A549 (cell line): Measurements from ENCODE around the gene MAGED1. TPM values are rescaled to one million over a fixed set of nuclear protein-coding genes. Genes with fewer than 3 reads are reported as not detected.

Source experiments
- ATAC-seq, 2 experiments: fragments of 200-7000 bp in 1 of 2; fragments of >200 bp in 1 of 2; cut with Nextera tagmentation in 1 of 2; cut with Tn5 transposase in 1 of 2; 3 replicates each; pipeline versions ENCODE4 v1.8.0 to v1.9.1; 2018 to 2020; ENCODE audit warnings: mild to moderate bottlenecking in 1 of 2, moderate library complexity in 1 of 2
- CTCF ChIA-PET: fragments of 300-600 bp; sonication (Branson Sonifier 250); formaldehyde crosslinking; extraction: SDS; loops from one replicate; lab custom pipeline; 2021; ENCODE audit warnings: antibody characterized with exemption, inconsistent platforms; lab: Yijun Ruan, JAX
- POLR2A ChIA-PET: fragments of 350-600 bp; formaldehyde crosslinking; extraction: SDS; loops from one replicate; lab custom pipeline; 2021; ENCODE audit warnings: antibody characterized with exemption, inconsistent platforms; lab: Yijun Ruan, JAX
- DNase-seq, 2 experiments: peaks; one replicate each; pipeline versions ENCODE4 v3.0.0 to v3.0.0-alpha.2; 2011 to 2016; ENCODE audit warnings: low read depth in 1 of 2, low spot score in 1 of 2
- FAIRE-seq: peaks from 2 replicates; lab custom pipeline; 2011; peaks lifted over from hg19 to GRCh38; lab: Jason Lieb, UNC
- H3K27ac ChIP-seq, 2 experiments: fragments of >200 bp; sonication (Bioruptor Twin); formaldehyde crosslinking; 3 replicates each; pipeline ENCODE4 v1.5.1; 2016 to 2017
- H3K4me1 ChIP-seq: fragments of >200 bp; sonication (Bioruptor Twin); formaldehyde crosslinking; 3 replicates; pipeline ENCODE4 v1.6.1; 2016
- H3K4me2 ChIP-seq: fragments of >200 bp; sonication (Bioruptor Twin); formaldehyde crosslinking; 3 replicates; pipeline ENCODE4 v1.6.1; 2016
- H3K4me3 ChIP-seq: fragments of >200 bp; sonication (Bioruptor Twin); formaldehyde crosslinking; 3 replicates; pipeline ENCODE4 v1.5.1; 2016
- H3K9me3 ChIP-seq: fragments of >200 bp; sonication (Bioruptor Twin); formaldehyde crosslinking; 3 replicates; pipeline ENCODE4 v1.6.1; 2016
- ATOH8 ChIP-seq: fragments of 250-450 bp; sonication (Bioruptor Pico); IDR thresholded peaks from 2 replicates; pipeline ENCODE4 v1.5.0; 2020; ENCODE audit warnings: low read depth, mild to moderate bottlenecking, moderate library complexity
- CBX2 ChIP-seq: fragments of 200-600 bp; sonication (generic); IDR thresholded peaks from 2 replicates; pipeline ENCODE4 v1.6.1; 2016; ENCODE audit warnings: low read depth, mild to moderate bottlenecking, borderline replicate concordance
- CBX8 ChIP-seq: fragments of 200-600 bp; sonication (generic); IDR thresholded peaks from 2 replicates; pipeline ENCODE4 v1.6.1; 2016
- CEBPB ChIP-seq, 2 experiments: fragments of >200 bp in 1 of 2; sonication (Bioruptor Twin) in 1 of 2; formaldehyde crosslinking in 1 of 2; IDR thresholded peaks; 2 replicates each; pipeline ENCODE4 v1.6.1; 2012 to 2016
- EHF ChIP-seq: fragments of 250-450 bp; sonication (Bioruptor Pico); IDR thresholded peaks from 2 replicates; pipeline ENCODE4 v1.5.0; 2020; ENCODE audit warnings: mild to moderate bottlenecking
- EP300 ChIP-seq, 2 experiments: fragments of >200 bp; sonication (Bioruptor Twin); formaldehyde crosslinking; IDR thresholded peaks; 2 replicates in 1 of 2; 3 replicates in 1 of 2; pipeline ENCODE4 v1.6.1; 2016 to 2017
- FOSL2 ChIP-seq, 2 experiments: fragments of 450-650 bp in 1 of 2; fragments of >200 bp in 1 of 2; sonication (Bioruptor Twin) in 1 of 2; formaldehyde crosslinking; IDR thresholded peaks; 2 replicates each; pipeline versions ENCODE4 v1.5.0 to v1.6.1; 2016 to 2020; ENCODE audit warnings: mild to moderate bottlenecking in 1 of 2, moderate library complexity in 1 of 2
- FOXS1 ChIP-seq: fragments of 250-450 bp; sonication (Bioruptor Pico); IDR thresholded peaks from 2 replicates; pipeline ENCODE4 v1.5.0; 2020; ENCODE audit warnings: mild to moderate bottlenecking, moderate library complexity
- GATA3 ChIP-seq: IDR thresholded peaks from 2 replicates; pipeline ENCODE4 v1.6.1; 2012; ENCODE audit warnings: borderline replicate concordance
- HDAC2 ChIP-seq: fragments of 200-600 bp; sonication (generic); IDR thresholded peaks from 2 replicates; pipeline ENCODE4 v1.6.1; 2016
- HEYL ChIP-seq: fragments of 250-450 bp; sonication (Bioruptor Pico); IDR thresholded peaks from 2 replicates; pipeline ENCODE4 v1.8.0; 2021; ENCODE audit warnings: mild to moderate bottlenecking, moderate library complexity
- HOXB5 ChIP-seq: fragments of 250-450 bp; sonication (Bioruptor Pico); IDR thresholded peaks from 2 replicates; pipeline ENCODE4 v1.5.0; 2020; ENCODE audit warnings: mild to moderate bottlenecking, moderate library complexity
- JUN ChIP-seq, 2 experiments: fragments of >200 bp; sonication (Bioruptor Twin); formaldehyde crosslinking; IDR thresholded peaks; 2 replicates in 1 of 2; 3 replicates in 1 of 2; pipeline ENCODE4 v1.6.1; 2016 to 2017
- JUNB ChIP-seq: fragments of >200 bp; sonication (Bioruptor Twin); formaldehyde crosslinking; IDR thresholded peaks from 2 replicates; pipeline ENCODE4 v1.6.1; 2016
- KDM1A ChIP-seq: fragments of 200-600 bp; sonication (generic); IDR thresholded peaks from 2 replicates; pipeline ENCODE4 v1.6.1; 2016; ENCODE audit warnings: low read depth, mild to moderate bottlenecking
- KDM5A ChIP-seq: fragments of 200-600 bp; sonication (generic); IDR thresholded peaks from 2 replicates; pipeline ENCODE4 v1.6.1; 2016; ENCODE audit warnings: antibody characterized with exemption, mild to moderate bottlenecking
- MAX ChIP-seq: IDR thresholded peaks from 2 replicates; pipeline ENCODE4 v1.6.1; 2012
- MAZ ChIP-seq: fragments of 150-350 bp; IDR thresholded peaks from 2 replicates; pipeline ENCODE4 v1.6.1; 2014; ENCODE audit warnings: antibody characterized with exemption, low read depth, low read length, borderline replicate concordance
- POLR2AphosphoS2 ChIP-seq: conservative IDR thresholded peaks from 2 replicates; pipeline ENCODE4 v1.6.1; 2012; ENCODE audit warnings: low read length, improper control_type of control experiment, inconsistent platforms
- RAD21 ChIP-seq, 2 experiments: fragments of >200 bp in 1 of 2; sonication (Bioruptor Twin) in 1 of 2; formaldehyde crosslinking in 1 of 2; IDR thresholded peaks in 1 of 2; conservative IDR thresholded peaks in 1 of 2; 2 replicates in 1 of 2; 3 replicates in 1 of 2; pipeline ENCODE4 v1.6.1; 2012 to 2018; ENCODE audit warnings: inconsistent platforms in 1 of 2
- RARB ChIP-seq: fragments of 250-450 bp; sonication (Bioruptor Pico); IDR thresholded peaks from 2 replicates; pipeline ENCODE4 v1.8.0; 2021; ENCODE audit warnings: mild to moderate bottlenecking, moderate library complexity
- RCOR1 ChIP-seq: fragments of 150-350 bp; IDR thresholded peaks from 2 replicates; pipeline ENCODE4 v1.6.1; 2014; ENCODE audit warnings: antibody characterized with exemption, low read length, low read depth
- RFX5 ChIP-seq: fragments of 450-650 bp; IDR thresholded peaks from 2 replicates; pipeline ENCODE4 v1.7.1; 2014; ENCODE audit warnings: antibody characterized with exemption, mild to moderate bottlenecking, moderate library complexity
- RNF2 ChIP-seq: fragments of 200-600 bp; sonication (generic); IDR thresholded peaks from 2 replicates; pipeline ENCODE4 v1.6.1; 2016; ENCODE audit warnings: low read depth, mild to moderate bottlenecking, antibody characterized with exemption, moderate library complexity, borderline replicate concordance
- SMC3 ChIP-seq: fragments of >200 bp; sonication (Bioruptor Twin); formaldehyde crosslinking; IDR thresholded peaks from 3 replicates; pipeline ENCODE4 v1.6.1; 2018; ENCODE audit warnings: inconsistent platforms
- SREBF2 ChIP-seq: fragments of 450-650 bp; IDR thresholded peaks from 2 replicates; pipeline ENCODE4 v1.6.1; 2014; ENCODE audit warnings: mild to moderate bottlenecking, moderate library complexity
- USF2 ChIP-seq: fragments of 450-650 bp; IDR thresholded peaks from 2 replicates; pipeline ENCODE4 v1.6.1; 2014; ENCODE audit warnings: antibody characterized with exemption
- WGBS: methylation state at CpG from one replicate; pipeline ENCODE4 v1.1.6; 2017; ENCODE audit errors: missing lambda C conversion rate; 5-methylcytosine and 5-hydroxymethylcytosine counted together
- polyA plus RNA-seq, 4 experiments: library from polyadenylated mRNA; depleted of rRNA in 3 of 4; stranded (reverse); fragments of >200 nt; fragmentation: RNase III in 1 of 4; extraction: RNeasy Plus Mini Kit Qiagen cat#74134 plus additional on column Dnase treatment in 1 of 4; gene quantifications; 2 replicates in 3 of 4; 3 replicates in 1 of 4; pipeline ENCODE4 v1.2.3, GENCODE V29; 2011 to 2017
- TF ChIP-seq, protein P1 (sequence below): fragments of >200 bp; sonication (Bioruptor Twin); formaldehyde crosslinking; IDR thresholded peaks from 2 replicates; pipeline ENCODE4 v1.6.1; 2016
- TF ChIP-seq, protein P2 (sequence below): IDR thresholded peaks from 2 replicates; pipeline ENCODE4 v1.6.1; 2012; ENCODE audit warnings: low read depth, borderline replicate concordance

The MAGED1 gene
- polyA plus RNA-seq, 2 of the 4 experiments (the other 2 are of a cell fraction): 79.5 to 85.7 TPM

- DNase-seq: no peak
- CTCF ChIA-PET: no interaction called here
- Histone ChIP-seq H3K27ac (no peak overlapping the region), H3K9me3 (peaks cover 18% of the 10 kb centered on the region; the same call in 2 of the 3 replicates), H3K4me1 (no peaks in the 10 kb centered on the region), H3K4me3 (no peak overlapping the region), H3K4me2 (no peak overlapping the region)
- ATAC-seq: no peak
- no peak for TF ChIP-seq RNF2
- no peak for TF ChIP-seq MAX
- TF ChIP-seq CBX8: no peak
- TF ChIP-seq CBX2: no peak
- no peak for TF ChIP-seq MAZ
- no peak for TF ChIP-seq HOXB5
- no peak for FAIRE-seq
- POLR2A ChIA-PET: no interaction called here
- 92% methylated on average over 1 of the region's 1 CpG for WGBS
Measured at GRCh38 chrX:51867626-51868025, 25.8 kb upstream of the MAGED1 start.

GRCh38 chrX:51870354-51870753 lies 23.1 kb upstream of the MAGED1 start:
- Histone ChIP-seq H3K9me3 (peaks cover 11% of the 10 kb centered on the region; the same call in 1 of the 3 replicates), H3K4me3 (no peak overlapping the region), H3K4me1 (no peaks in the 10 kb centered on the region), H3K4me2 (no peak overlapping the region), H3K27ac (no peak overlapping the region)
- FAIRE-seq: peak; percentile 83
- DNase-seq: no peak
- TF ChIP-seq RARB (CRISPR knock-in tag): no peak
- TF ChIP-seq EHF: no peak
- TF ChIP-seq USF2: no peak
- no peak for TF ChIP-seq SMC3
- no peak for TF ChIP-seq HDAC2
- TF ChIP-seq RFX5: no peak
- TF ChIP-seq FOSL2 (IDR thresholded peaks at IDR 0.05): no peak
- no peak for TF ChIP-seq FOSL2 (CRISPR knock-in tag; IDR thresholded peaks at IDR 0.05)
- no peak for TF ChIP-seq KDM1A
- TF ChIP-seq, protein P1, sequence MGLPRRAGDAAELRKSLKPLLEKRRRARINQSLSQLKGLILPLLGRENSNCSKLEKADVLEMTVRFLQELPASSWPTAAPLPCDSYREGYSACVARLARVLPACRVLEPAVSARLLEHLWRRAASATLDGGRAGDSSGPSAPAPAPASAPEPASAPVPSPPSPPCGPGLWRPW: no peak
- POLR2A ChIA-PET: no interaction called here
- WGBS: 92% methylated on average over 2 of the region's 2 CpGs
- ATAC-seq: no peak
- CTCF ChIA-PET: no interaction called here

DNA sequence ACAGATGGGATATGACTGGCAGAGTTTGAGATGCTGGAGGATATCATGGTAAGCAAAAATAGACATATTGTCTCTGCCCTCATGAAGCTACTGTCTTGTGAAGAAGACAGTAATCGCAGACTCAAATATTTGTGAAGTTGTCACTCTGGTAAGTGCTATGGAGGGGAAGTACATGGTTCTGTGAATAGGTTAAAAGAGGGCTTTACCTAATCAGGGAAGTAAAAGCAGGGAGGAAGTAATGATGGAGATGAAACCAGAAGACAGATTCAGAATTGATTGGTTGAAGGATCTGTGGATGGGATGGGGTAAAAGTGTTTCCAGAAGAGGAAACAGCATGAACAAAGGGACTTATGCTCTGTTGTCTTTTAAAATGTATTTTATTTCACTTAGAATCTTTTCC lies 19.3 kb upstream of the MAGED1 start:
- no peak overlapping the region for H3K4me2 ChIP-seq
- TF ChIP-seq HEYL (CRISPR knock-in tag) (no peak), SREBF2 (no peak), RARB (CRISPR knock-in tag) (no peak), ATOH8 (CRISPR knock-in tag) (no peak), RAD21 (conservative IDR thresholded peaks at IDR 0.05 in 1 of 2, IDR thresholded peaks at IDR 0.05 in 1 of 2) (no peak), EP300 (IDR thresholded peaks at IDR 0.05) (no peak), RNF2 (no peak), USF2 (no peak), JUNB (no peak), FOXS1 (CRISPR knock-in tag) (no peak), POLR2AphosphoS2 (no peak), GATA3 (no peak), SMC3 (no peak), CEBPB (IDR thresholded peaks at IDR 0.05) (no peak), JUN (IDR thresholded peaks at IDR 0.05) (no peak), KDM5A (no peak), RCOR1 (no peak)
- TF ChIP-seq, protein P1: no peak
- TF ChIP-seq, protein P2, sequence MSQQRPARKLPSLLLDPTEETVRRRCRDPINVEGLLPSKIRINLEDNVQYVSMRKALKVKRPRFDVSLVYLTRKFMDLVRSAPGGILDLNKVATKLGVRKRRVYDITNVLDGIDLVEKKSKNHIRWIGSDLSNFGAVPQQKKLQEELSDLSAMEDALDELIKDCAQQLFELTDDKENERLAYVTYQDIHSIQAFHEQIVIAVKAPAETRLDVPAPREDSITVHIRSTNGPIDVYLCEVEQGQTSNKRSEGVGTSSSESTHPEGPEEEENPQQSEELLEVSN: no peak
- H3K4me3 ChIP-seq: no peak overlapping the region
- H3K9me3 ChIP-seq: no peaks in the 10 kb centered on the region
- WGBS: 100% methylated on average over 1 of the region's 1 CpG
- no peaks in the 10 kb centered on the region for H3K4me1 ChIP-seq
- ChIA-PET CTCF (no interaction called here), POLR2A (no interaction called here)
- DNase-seq: no peak
- FAIRE-seq: no peak
- no peak for ATAC-seq
- no peak overlapping the region for H3K27ac ChIP-seq
